OCI-LY1 (cell line): ENCODE data around the gene DIP2C.

Source experiments
- EZH2 ChIP-seq: fragments of 200-600 bp; sonication (generic), shearing (Covaris generic); IDR thresholded peaks from 2 replicates; pipeline ENCODE4 v1.8.0; 2017; ENCODE audit warnings: borderline replicate concordance, mixed run types, mild to moderate bottlenecking, antibody characterized with exemption, low read length, moderate library complexity, mixed read lengths
- TF ChIP-seq, protein P1 (sequence below): fragments of 200-600 bp; sonication (generic), shearing (Covaris generic); IDR thresholded peaks from 2 replicates; pipeline ENCODE4 v1.5.1; 2017; ENCODE audit warnings: mild to moderate bottlenecking, antibody characterized with exemption, low read length, moderate library complexity, mixed read lengths

DNA sequence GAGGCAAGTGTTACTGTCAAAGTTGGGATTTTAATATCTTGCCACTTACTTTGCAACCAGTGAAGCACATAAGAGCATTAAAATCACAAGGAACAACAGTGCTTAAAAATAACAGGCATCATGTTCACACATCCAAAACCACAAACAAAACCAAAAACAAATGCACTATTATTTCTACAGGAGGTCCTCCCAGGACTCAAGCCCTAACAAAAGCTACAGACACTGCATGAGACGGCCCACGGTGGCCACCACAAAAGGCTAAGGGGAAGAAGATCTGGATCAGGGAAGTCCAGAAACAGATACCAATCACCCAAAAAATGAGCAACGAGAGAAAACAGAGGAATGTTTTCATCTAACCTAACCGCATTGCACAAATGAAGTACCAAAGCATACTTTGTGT lies 395.8 kb downstream of the DIP2C start:
- no peak for TF ChIP-seq EZH2
- TF ChIP-seq, protein P1, sequence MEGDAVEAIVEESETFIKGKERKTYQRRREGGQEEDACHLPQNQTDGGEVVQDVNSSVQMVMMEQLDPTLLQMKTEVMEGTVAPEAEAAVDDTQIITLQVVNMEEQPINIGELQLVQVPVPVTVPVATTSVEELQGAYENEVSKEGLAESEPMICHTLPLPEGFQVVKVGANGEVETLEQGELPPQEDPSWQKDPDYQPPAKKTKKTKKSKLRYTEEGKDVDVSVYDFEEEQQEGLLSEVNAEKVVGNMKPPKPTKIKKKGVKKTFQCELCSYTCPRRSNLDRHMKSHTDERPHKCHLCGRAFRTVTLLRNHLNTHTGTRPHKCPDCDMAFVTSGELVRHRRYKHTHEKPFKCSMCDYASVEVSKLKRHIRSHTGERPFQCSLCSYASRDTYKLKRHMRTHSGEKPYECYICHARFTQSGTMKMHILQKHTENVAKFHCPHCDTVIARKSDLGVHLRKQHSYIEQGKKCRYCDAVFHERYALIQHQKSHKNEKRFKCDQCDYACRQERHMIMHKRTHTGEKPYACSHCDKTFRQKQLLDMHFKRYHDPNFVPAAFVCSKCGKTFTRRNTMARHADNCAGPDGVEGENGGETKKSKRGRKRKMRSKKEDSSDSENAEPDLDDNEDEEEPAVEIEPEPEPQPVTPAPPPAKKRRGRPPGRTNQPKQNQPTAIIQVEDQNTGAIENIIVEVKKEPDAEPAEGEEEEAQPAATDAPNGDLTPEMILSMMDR: no peak
